ENCODE measurements around the gene OLA1.

OLA1 gene

DNA sequence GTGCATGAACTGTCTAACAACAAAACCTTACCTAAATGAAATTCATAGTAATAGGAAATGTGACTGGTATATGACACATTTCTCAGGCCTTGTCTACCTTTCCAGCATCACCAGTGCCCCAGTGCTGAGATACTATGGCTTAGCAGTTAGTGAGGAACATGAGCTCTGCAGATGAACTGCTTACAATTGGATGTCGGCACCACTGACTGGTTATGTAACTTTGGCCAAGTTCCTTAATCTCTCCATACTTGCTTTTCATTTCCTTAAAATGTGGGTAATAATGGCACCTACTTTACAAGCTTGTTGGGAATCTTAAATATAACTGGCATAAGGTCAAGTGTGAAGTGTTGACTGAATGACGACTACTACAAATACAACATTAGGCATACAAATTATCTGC, 136.3 kb downstream of the OLA1 start:
- DNase-seq: no peak

GRCh38 chr2:174108579-174108978, 139.8 kb downstream of the OLA1 start:
- no peak for DNase-seq

DNA sequence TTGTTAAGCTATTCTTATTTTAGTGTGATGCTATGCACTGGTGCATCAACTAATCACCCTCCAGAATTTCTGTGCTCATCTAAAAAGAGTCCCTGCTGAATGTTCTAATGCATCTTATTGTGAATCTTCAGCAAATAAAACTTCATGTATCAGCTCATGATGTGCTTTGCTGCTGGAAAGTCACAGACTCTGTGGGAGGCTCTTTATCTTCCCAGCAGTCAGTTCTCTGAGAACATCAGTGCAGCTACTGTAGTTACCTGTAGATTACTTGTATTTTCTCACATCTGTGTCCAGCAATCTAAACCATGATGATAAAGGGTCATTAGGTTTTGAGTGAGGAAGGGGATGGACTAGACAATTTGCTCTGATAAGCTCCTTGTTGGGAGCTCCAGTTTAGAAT, 141.6 kb downstream of the OLA1 start:
- no peak for DNase-seq

DNA sequence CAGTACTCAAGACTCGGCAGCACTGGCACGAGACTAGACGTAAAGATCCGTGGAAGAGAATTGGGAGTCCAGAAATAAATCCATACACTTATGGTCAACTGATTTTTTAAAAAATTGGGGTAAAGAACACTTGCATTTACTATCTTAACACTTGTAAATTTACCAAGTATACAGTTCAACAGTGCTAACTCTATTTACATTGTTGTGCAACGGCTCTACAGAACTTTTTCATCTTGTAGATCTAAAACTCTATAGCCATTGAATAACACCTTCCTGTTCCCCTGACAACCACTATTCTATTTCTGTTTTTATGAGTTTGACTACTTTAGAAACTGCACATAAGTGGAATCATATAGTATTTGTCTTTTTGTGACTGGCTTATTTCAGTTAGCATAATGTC, 153.8 kb downstream of the OLA1 start:
- no peak for DNase-seq

DNA sequence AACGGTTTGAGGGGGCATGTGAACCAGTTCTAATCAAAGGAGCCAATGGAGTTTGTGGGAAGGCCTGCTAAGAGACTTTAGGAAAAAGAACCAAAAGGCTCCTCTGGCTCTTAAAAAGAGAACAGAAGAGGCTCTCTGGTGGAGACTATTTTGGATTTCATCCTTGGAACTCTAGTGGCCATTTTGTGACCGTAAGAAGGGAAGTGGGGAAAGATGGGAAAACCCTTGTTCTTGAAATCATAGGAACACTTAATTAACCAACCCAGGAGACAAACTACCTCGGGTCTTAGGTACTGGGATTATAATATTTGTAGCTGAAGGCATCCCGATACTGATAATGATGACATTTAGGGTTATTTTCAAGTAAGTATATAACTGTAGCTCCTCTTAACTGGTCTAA, 157.9 kb downstream of the OLA1 start:
- DNase-seq: no peak

DNA sequence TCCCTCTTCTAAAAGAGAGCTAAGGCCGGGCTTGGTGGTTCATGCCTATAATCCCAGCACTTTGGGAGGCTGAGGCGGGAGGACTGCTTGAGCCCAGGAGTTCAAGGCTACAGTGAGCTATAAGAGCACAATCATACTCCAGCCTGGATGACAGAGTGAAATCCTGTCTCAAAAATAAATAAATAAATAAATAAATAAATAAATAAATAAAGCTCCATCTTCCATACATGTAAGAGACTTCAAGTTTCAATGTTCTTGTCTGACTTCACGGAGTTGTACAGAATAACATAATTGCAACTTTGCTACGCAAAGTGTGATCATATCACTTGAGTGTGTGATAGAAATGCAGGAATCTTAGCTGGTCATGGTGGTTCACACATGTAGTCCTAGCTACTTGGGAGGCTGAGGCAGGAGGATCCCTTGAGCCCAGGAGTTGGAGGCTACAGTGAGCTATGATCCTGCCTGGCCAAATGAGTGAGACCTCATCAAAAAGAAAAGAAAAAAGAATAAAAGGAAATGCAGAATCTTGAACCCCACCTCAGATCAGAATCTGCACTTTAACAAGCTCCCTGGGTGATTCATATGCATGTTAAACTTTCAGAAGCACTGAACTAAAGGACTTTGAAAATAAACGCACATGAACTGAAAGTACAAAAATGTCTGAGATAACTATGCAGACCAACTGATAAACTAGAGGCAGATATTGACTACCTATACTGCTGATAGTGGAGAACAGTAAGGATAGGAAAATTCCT, 159.4 kb downstream of the OLA1 start:
- DNase-seq: no peak

DNA sequence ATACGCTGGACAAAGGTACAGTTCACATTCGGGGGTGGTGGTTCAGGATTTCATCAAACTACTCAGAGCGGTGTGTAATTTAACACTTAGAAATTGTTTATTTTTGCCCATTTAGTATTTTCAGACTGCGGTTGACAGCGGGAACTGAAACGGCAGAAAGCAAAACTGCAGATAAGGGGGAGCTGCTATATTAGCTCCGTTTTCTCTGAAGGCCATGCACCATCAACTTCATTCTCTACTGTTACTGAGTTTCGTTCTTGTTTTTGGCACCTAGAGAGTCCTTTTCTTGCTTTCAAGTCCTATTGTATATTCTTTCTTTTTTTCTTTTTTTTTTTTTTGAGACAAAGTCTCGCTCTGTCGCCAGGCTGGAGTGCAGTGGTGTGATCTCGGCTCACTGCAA, 161.6 kb downstream of the OLA1 start:
- no peak for DNase-seq

DNA sequence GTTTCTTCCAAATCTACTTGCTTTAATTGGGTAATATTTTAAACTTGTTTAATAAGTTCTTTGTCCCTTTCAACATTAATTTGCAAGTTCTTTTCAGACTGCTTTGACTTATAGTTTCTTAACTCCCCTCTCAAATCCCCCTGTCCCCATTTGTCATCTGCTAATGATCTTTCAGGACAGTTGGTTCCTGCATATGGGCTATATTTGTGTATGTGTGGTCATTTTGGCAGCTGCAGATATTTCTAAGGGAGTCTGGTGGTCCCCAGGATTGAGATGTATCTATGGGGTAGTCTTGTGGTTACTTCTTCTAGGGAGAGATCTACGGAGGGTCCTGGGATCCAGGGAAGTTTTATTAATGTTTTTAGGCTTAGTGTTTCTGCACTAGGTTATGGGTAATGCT, 162.6 kb downstream of the OLA1 start:
- DNase-seq: no peak

DNA sequence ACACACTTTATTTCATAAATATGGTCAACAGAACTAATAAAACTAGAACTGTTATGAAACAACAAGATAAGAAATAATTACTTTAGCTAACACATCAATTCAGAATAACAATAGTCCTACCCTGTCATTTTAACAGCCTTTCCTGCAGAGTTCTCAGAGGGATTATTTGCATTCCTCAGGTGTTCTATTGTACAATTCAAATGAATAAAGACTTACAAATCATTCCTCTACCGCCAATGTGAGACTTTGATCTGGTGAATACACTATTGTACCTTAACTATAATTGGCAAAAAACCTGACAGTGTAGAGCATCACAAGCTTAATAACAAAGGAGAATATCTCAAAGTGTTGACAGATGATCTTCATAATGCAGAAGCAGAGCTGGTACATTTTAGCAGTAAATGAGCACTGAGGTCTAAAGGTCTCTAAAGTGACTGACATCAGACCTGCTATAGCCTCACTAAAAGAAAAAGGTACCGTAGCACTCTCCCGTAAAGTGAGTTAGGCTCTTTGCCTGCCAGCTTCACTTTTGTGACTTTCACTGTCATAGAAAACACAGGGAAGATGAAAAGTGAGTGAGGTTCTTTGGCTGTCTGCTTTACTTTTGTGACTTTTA, 164.4 kb downstream of the OLA1 start:
- DNase-seq: no peak

DNA sequence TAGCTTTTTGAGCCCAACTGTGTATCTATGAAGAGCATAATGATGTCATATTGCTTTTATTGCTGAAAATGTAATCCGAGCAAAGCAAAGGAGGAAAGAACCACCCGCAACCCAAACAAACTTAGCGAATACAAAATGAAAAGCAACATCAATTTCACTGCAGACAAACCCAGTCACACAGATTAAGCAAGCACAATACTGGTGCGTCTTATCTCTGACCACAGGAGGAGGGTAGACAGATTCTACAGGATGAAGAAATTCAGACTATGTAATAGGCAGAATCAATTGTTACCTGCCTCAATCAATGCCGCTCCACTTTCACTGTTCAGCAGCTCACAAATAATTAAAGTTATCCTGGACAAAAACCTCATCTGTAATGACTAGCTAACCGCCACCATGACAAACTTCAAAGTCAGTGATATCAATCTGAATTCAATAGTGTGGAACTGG, 167.6 kb downstream of the OLA1 start:
- DNase-seq: no peak

- no peak for DNase-seq
These were observed 170.1 kb downstream of the OLA1 start for GRCh38 chr2:174078275-174078674.

DNA sequence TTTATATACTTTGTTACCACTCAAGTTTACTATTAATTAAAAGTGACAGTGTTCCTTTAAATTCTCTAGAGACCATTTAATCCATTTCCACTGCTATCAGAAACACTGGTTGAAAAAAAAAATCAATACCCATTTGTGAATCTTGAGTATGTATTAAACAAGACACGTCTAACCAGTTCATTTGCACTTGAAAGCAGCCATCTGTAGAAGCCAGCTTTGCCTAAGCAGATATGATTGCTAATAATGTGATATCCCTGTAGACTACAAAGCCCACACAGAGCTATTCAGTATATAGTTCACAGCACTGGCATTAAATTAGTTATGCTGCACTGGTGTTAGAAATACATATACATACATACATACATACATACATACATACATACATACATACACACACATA, 171.4 kb downstream of the OLA1 start:
- DNase-seq: no peak

- DNase-seq: no peak
These were observed 172.3 kb downstream of the OLA1 start for GRCh38 chr2:174076040-174076439.

DNA sequence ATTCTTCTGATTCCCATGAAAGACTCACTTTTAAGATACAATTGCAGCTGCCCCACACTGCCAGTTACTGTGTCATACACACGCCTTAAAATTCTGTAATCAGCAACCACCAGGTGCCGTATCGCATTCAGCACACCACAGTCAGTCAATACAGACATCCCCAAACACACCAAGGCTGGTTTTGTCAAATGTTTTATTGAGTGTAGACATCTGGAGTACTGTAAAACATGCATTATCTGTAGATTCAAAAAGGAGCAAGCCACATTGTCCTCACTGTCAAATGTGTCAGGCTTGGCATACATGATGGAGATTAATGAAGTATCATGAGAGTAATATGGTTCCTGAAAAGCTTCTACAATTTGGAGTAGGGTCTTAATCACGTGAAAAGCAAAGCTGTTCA, 173.5 kb downstream of the OLA1 start:
- no peak for DNase-seq

DNA sequence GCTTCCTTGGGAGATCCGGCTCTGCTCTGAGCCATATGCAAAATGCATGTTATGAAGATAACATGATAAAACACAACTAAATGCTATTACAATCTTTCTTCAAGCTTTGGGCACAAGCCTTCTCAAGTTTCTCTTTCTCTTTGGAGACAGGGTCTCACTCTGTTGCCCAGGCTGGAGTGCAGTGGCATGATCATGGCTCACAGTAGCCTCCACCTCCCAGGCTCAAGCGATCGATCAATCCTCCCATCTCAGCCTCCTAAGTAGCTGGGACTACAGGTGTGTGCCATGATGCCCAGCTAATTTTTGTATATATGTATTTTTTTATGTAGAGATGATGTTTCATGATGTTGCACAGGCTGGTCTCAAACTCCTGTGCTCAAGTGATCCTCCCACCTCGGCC, 175.5 kb downstream of the OLA1 start:
- no peak for DNase-seq

- no peak for DNase-seq
These were observed 176.3 kb downstream of the OLA1 start for GRCh38 chr2:174072069-174072468.

DNA sequence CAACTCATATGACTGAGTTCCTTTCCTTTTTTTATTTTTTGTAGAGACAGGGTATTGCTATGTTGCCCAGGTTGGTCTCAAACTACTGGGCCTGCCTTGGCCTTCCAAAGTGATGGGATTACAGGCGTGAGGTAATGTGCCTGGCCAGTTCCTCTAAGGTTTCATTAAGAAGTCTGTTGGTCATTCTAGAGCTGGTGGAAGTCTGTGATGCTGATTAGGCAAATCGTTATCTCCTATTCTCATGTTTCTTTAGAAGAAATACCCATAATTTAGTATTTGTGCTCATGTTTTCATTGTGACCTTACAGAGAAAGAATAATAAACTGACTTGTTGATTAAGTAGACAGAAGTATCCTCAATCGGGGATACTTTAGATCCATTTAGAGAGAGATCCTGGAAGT, 177.0 kb downstream of the OLA1 start:
- DNase-seq: no peak

DNA sequence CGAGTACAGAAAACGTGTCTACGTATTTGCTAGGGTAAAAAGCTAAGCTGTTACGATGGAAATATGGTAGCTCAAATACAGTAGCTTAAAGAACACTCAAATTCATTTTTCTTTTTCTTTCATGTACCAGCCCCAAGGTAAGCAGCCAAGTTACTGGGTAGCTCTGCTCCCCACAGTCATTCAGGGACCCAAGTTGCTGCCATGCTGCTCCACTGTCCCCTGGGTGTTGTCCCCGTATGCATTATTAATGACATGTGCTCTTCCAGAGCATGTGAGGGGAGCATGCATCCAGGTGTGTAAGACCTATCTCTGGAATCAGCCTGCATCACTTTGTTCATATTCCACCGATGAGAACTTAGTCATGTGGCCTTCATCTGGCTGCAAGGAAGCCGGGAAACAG, 178.1 kb downstream of the OLA1 start:
- no peak for DNase-seq

GRCh38 chr2:174067815-174068214, 180.5 kb downstream of the OLA1 start:
- DNase-seq: no peak

- no peak for DNase-seq
These were observed 181.5 kb downstream of the OLA1 start for GRCh38 chr2:174066871-174067270.

- DNase-seq: no peak
These were observed 184.7 kb downstream of the OLA1 start for GRCh38 chr2:174063492-174064092.

DNA sequence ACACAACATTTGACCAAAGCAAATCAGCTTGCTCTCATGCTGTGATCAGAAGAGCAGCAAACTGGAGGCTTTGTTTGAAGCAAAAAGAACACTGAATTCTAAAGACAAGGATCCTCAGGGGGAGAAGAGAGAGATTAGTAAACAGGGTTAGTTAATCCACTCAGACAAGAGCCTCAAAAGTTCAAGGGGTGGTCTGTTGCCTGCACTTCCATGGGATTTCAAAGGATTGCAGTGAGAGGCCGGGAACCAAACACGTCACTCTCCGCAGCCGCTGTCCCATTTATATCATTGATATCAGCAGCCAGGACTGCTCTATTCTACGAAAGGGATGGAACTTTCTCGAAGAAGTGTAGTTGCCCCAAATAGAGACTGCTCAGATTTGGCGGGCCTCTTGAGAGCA, 185.4 kb downstream of the OLA1 start:
- DNase-seq: no peak

DNA sequence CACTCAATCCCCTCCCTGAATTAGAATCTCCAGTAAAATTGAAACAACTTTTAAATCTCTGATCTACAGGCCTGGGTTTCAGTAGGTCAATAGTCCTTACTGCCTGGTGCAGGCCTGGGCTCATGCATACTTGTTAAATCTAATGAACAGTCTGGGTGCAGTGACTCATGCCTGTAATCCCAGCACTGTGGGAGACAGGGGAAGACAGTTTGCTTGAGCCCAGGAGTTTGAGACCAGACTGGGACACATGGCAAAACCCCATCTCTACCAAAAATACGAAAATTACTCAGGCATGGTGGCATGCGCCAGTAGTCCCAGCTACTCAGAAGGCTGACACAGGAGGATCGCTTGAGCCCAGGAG, 188.5 kb downstream of the OLA1 start:
- DNase-seq: no peak

GRCh38 chr2:174059178-174059883, 189.0 kb downstream of the OLA1 start:
- no peak for DNase-seq

Measured in activated CD4-positive, alpha-beta T cell treated with anti-CD3 and anti-CD28 coated beads, Interleukin-2, amount 50 U/mL, for 48 hours (primary cell).